HEK293 (cell line): ENCODE results near the gene SLC25A22.

ENCODE experiments used
- BCL11B ChIP-seq: fragments of 450-650 bp; formaldehyde crosslinking; IDR thresholded peaks from 2 replicates; pipeline ENCODE4 v1.5.1; 2016; ENCODE audit warnings: low read depth, missing biosample characterization, missing genetic modification characterization
- GLIS1 ChIP-seq: fragments of 450-650 bp; formaldehyde crosslinking; IDR thresholded peaks from 2 replicates; pipeline ENCODE4 v1.5.1; 2016; ENCODE audit warnings: missing biosample characterization, missing genetic modification characterization
- KLF8 ChIP-seq: fragments of 450-650 bp; formaldehyde crosslinking; IDR thresholded peaks from 2 replicates; pipeline ENCODE4 v1.5.1; 2016; ENCODE audit warnings: missing biosample characterization, missing genetic modification characterization
- KLF9 ChIP-seq: fragments of 450-650 bp; formaldehyde crosslinking; IDR thresholded peaks from 2 replicates; pipeline ENCODE4 v1.5.1; 2016; ENCODE audit warnings: missing biosample characterization, missing genetic modification characterization, low read depth
- MEIS1 ChIP-seq: sonication (generic); formaldehyde crosslinking; IDR thresholded peaks from 2 replicates; pipeline ENCODE4 v1.8.1; 2022; ENCODE audit warnings: missing genetic modification reagents, mild to moderate bottlenecking, borderline replicate concordance
- ZBTB7A ChIP-seq: fragments of 450-650 bp; formaldehyde crosslinking; IDR thresholded peaks from 2 replicates; pipeline ENCODE4 v1.5.1; 2016; ENCODE audit warnings: low read depth, missing biosample characterization, missing genetic modification characterization
- ZBTB8A ChIP-seq: fragments of 450-650 bp; formaldehyde crosslinking; IDR thresholded peaks from 2 replicates; pipeline ENCODE4 v1.5.1; 2016; ENCODE audit warnings: missing biosample characterization, missing genetic modification characterization
- ZNF184 ChIP-seq: fragments of 450-650 bp; IDR thresholded peaks from 2 replicates; pipeline ENCODE4 v1.5.1; 2018; ENCODE audit warnings: missing biosample characterization, mild to moderate bottlenecking, missing genetic modification characterization
- ZNF214 ChIP-seq: fragments of 450-650 bp; formaldehyde crosslinking; IDR thresholded peaks from 2 replicates; pipeline ENCODE4 v1.5.1; 2017; ENCODE audit warnings: missing biosample characterization, mild to moderate bottlenecking, missing genetic modification characterization, borderline replicate concordance
- ZNF416 ChIP-seq: fragments of 450-650 bp; formaldehyde crosslinking; IDR thresholded peaks from 2 replicates; pipeline ENCODE4 v1.5.1; 2016; ENCODE audit warnings: missing biosample characterization, missing genetic modification characterization
- ZNF48 ChIP-seq: fragments of 450-650 bp; formaldehyde crosslinking; IDR thresholded peaks from 2 replicates; pipeline ENCODE4 v1.5.1; 2016; ENCODE audit warnings: missing biosample characterization, missing genetic modification characterization
- ZNF610 ChIP-seq: fragments of 450-650 bp; formaldehyde crosslinking; IDR thresholded peaks from 2 replicates; pipeline ENCODE4 v1.5.1; 2016; ENCODE audit warnings: missing biosample characterization, missing genetic modification characterization, borderline replicate concordance
- ZNF664 ChIP-seq: fragments of 450-650 bp; formaldehyde crosslinking; IDR thresholded peaks from 2 replicates; pipeline ENCODE4 v1.5.1; 2016; ENCODE audit warnings: missing biosample characterization, missing genetic modification characterization
- ZNF776 ChIP-seq: fragments of 450-650 bp; formaldehyde crosslinking; IDR thresholded peaks from 2 replicates; pipeline ENCODE4 v1.5.0; 2017; ENCODE audit warnings: missing biosample characterization, missing genetic modification characterization, borderline replicate concordance
- ZNF785 ChIP-seq: fragments of 450-650 bp; formaldehyde crosslinking; IDR thresholded peaks from 2 replicates; pipeline ENCODE4 v1.5.1; 2016; ENCODE audit warnings: missing biosample characterization, missing genetic modification characterization
- TF ChIP-seq, protein P1 (sequence below): fragments of 450-650 bp; formaldehyde crosslinking; IDR thresholded peaks from 2 replicates; pipeline ENCODE4 v1.5.1; 2016; ENCODE audit warnings: missing biosample characterization, missing genetic modification characterization, borderline replicate concordance
- TF ChIP-seq, protein P2 (sequence below): fragments of 450-650 bp; formaldehyde crosslinking; IDR thresholded peaks from 2 replicates; pipeline ENCODE4 v1.5.1; 2016; ENCODE audit warnings: missing biosample characterization, missing genetic modification characterization
- TF ChIP-seq, protein P3 (sequence below): fragments of 450-650 bp; formaldehyde crosslinking; IDR thresholded peaks from 2 replicates; pipeline ENCODE4 v1.5.1; 2016; ENCODE audit warnings: missing biosample characterization, missing genetic modification characterization
- TF ChIP-seq, protein P4 (sequence below): fragments of 450-650 bp; formaldehyde crosslinking; IDR thresholded peaks from 2 replicates; pipeline ENCODE4 v1.5.1; 2016; ENCODE audit warnings: missing biosample characterization, missing genetic modification characterization
- TF ChIP-seq, protein P5 (sequence below): fragments of 450-650 bp; formaldehyde crosslinking; IDR thresholded peaks from 2 replicates; pipeline ENCODE4 v1.5.1; 2016; ENCODE audit warnings: missing biosample characterization, missing genetic modification characterization, borderline replicate concordance
- TF ChIP-seq, protein P6 (sequence below): sonication (generic); formaldehyde crosslinking; IDR thresholded peaks from 2 replicates; pipeline ENCODE4 v1.8.1; 2022; ENCODE audit warnings: mild to moderate bottlenecking, moderate library complexity, missing genetic modification reagents
- TF ChIP-seq, protein P7 (sequence below): fragments of 450-650 bp; formaldehyde crosslinking; IDR thresholded peaks from 2 replicates; pipeline ENCODE4 v1.5.1; 2016; ENCODE audit warnings: missing biosample characterization, missing genetic modification characterization

Gene SLC25A22

DNA sequence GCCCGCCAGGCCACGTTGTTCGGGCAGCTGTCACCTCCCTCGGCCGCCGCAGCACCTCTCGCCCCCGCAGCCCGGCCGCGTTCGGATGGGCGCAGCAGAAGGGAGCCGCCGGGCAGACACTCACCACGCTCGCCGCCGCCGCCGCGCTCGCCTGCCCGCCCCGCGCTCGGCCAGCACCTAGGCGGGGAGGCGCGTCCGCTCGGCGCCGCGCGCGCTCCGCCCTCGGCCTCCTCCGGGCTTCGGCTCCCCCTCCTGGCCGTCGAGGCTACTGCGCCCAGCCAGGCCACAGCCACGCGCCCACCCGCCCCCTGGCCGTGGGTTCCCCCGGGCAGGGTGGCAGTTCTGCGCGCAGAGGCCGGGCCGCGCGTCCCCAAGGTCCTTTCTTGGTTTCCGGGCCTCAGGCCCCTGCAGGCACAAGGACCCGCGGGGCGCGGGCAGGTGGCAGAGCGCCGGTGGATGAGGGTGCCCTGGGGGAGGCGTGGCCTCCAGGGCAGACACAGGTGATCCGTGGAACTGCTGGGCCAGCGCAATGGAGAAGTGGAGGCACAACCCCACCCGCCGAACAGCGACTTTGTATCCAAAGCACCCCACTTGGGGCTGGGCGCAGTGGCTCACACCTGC is at the start of gene SLC25A22 (continued):
- TF ChIP-seq ZNF785 (tag by site-specific recombination) = no peak
- TF ChIP-seq, protein P1, sequence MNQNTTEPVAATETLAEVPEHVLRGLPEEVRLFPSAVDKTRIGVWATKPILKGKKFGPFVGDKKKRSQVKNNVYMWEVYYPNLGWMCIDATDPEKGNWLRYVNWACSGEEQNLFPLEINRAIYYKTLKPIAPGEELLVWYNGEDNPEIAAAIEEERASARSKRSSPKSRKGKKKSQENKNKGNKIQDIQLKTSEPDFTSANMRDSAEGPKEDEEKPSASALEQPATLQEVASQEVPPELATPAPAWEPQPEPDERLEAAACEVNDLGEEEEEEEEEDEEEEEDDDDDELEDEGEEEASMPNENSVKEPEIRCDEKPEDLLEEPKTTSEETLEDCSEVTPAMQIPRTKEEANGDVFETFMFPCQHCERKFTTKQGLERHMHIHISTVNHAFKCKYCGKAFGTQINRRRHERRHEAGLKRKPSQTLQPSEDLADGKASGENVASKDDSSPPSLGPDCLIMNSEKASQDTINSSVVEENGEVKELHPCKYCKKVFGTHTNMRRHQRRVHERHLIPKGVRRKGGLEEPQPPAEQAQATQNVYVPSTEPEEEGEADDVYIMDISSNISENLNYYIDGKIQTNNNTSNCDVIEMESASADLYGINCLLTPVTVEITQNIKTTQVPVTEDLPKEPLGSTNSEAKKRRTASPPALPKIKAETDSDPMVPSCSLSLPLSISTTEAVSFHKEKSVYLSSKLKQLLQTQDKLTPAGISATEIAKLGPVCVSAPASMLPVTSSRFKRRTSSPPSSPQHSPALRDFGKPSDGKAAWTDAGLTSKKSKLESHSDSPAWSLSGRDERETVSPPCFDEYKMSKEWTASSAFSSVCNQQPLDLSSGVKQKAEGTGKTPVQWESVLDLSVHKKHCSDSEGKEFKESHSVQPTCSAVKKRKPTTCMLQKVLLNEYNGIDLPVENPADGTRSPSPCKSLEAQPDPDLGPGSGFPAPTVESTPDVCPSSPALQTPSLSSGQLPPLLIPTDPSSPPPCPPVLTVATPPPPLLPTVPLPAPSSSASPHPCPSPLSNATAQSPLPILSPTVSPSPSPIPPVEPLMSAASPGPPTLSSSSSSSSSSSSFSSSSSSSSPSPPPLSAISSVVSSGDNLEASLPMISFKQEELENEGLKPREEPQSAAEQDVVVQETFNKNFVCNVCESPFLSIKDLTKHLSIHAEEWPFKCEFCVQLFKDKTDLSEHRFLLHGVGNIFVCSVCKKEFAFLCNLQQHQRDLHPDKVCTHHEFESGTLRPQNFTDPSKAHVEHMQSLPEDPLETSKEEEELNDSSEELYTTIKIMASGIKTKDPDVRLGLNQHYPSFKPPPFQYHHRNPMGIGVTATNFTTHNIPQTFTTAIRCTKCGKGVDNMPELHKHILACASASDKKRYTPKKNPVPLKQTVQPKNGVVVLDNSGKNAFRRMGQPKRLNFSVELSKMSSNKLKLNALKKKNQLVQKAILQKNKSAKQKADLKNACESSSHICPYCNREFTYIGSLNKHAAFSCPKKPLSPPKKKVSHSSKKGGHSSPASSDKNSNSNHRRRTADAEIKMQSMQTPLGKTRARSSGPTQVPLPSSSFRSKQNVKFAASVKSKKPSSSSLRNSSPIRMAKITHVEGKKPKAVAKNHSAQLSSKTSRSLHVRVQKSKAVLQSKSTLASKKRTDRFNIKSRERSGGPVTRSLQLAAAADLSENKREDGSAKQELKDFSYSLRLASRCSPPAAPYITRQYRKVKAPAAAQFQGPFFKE (tag by site-specific recombination) = no peak
- no peak for TF ChIP-seq GLIS1 (tag by site-specific recombination)
- TF ChIP-seq ZNF184 (tag by site-specific recombination) = no peak
- TF ChIP-seq, protein P2, sequence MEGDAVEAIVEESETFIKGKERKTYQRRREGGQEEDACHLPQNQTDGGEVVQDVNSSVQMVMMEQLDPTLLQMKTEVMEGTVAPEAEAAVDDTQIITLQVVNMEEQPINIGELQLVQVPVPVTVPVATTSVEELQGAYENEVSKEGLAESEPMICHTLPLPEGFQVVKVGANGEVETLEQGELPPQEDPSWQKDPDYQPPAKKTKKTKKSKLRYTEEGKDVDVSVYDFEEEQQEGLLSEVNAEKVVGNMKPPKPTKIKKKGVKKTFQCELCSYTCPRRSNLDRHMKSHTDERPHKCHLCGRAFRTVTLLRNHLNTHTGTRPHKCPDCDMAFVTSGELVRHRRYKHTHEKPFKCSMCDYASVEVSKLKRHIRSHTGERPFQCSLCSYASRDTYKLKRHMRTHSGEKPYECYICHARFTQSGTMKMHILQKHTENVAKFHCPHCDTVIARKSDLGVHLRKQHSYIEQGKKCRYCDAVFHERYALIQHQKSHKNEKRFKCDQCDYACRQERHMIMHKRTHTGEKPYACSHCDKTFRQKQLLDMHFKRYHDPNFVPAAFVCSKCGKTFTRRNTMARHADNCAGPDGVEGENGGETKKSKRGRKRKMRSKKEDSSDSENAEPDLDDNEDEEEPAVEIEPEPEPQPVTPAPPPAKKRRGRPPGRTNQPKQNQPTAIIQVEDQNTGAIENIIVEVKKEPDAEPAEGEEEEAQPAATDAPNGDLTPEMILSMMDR (tag by site-specific recombination) = peak; percentile 70
- TF ChIP-seq, protein P3, sequence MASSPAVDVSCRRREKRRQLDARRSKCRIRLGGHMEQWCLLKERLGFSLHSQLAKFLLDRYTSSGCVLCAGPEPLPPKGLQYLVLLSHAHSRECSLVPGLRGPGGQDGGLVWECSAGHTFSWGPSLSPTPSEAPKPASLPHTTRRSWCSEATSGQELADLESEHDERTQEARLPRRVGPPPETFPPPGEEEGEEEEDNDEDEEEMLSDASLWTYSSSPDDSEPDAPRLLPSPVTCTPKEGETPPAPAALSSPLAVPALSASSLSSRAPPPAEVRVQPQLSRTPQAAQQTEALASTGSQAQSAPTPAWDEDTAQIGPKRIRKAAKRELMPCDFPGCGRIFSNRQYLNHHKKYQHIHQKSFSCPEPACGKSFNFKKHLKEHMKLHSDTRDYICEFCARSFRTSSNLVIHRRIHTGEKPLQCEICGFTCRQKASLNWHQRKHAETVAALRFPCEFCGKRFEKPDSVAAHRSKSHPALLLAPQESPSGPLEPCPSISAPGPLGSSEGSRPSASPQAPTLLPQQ (tag by site-specific recombination) = no peak
- TF ChIP-seq ZNF664 (tag by site-specific recombination) = no peak
- TF ChIP-seq ZBTB7A (tag by site-specific recombination) = no peak
- no peak for TF ChIP-seq ZNF776 (tag by site-specific recombination)
- no peak for TF ChIP-seq KLF8 (tag by site-specific recombination)
- TF ChIP-seq MEIS1 = no peak; the same call in 1 of the 2 replicates
- TF ChIP-seq, protein P4, sequence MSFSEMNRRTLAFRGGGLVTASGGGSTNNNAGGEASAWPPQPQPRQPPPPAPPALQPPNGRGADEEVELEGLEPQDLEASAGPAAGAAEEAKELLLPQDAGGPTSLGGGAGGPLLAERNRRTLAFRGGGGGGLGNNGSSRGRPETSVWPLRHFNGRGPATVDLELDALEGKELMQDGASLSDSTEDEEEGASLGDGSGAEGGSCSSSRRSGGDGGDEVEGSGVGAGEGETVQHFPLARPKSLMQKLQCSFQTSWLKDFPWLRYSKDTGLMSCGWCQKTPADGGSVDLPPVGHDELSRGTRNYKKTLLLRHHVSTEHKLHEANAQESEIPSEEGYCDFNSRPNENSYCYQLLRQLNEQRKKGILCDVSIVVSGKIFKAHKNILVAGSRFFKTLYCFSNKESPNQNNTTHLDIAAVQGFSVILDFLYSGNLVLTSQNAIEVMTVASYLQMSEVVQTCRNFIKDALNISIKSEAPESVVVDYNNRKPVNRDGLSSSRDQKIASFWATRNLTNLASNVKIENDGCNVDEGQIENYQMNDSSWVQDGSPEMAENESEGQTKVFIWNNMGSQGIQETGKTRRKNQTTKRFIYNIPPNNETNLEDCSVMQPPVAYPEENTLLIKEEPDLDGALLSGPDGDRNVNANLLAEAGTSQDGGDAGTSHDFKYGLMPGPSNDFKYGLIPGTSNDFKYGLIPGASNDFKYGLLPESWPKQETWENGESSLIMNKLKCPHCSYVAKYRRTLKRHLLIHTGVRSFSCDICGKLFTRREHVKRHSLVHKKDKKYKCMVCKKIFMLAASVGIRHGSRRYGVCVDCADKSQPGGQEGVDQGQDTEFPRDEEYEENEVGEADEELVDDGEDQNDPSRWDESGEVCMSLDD (tag by site-specific recombination) = no peak
- no peak for TF ChIP-seq ZNF48
- TF ChIP-seq ZNF214 (tag by site-specific recombination) = no peak
- TF ChIP-seq, protein P5, sequence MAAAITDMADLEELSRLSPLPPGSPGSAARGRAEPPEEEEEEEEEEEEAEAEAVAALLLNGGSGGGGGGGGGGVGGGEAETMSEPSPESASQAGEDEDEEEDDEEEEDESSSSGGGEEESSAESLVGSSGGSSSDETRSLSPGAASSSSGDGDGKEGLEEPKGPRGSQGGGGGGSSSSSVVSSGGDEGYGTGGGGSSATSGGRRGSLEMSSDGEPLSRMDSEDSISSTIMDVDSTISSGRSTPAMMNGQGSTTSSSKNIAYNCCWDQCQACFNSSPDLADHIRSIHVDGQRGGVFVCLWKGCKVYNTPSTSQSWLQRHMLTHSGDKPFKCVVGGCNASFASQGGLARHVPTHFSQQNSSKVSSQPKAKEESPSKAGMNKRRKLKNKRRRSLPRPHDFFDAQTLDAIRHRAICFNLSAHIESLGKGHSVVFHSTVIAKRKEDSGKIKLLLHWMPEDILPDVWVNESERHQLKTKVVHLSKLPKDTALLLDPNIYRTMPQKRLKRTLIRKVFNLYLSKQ = no peak
- no peak for TF ChIP-seq ZNF416
- TF ChIP-seq ZBTB8A (tag by site-specific recombination) = peak; percentile 72
- TF ChIP-seq ZNF610 = no peak
- TF ChIP-seq, protein P6, sequence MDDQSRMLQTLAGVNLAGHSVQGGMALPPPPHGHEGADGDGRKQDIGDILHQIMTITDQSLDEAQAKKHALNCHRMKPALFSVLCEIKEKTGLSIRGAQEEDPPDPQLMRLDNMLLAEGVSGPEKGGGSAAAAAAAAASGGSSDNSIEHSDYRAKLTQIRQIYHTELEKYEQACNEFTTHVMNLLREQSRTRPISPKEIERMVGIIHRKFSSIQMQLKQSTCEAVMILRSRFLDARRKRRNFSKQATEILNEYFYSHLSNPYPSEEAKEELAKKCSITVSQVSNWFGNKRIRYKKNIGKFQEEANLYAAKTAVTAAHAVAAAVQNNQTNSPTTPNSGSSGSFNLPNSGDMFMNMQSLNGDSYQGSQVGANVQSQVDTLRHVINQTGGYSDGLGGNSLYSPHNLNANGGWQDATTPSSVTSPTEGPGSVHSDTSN (CRISPR knock-in tag) = peak; percentile 69; the same call in 1 of the 2 replicates
- peak; percentile 82 for TF ChIP-seq KLF9 (tag by site-specific recombination)
- TF ChIP-seq, protein P7, sequence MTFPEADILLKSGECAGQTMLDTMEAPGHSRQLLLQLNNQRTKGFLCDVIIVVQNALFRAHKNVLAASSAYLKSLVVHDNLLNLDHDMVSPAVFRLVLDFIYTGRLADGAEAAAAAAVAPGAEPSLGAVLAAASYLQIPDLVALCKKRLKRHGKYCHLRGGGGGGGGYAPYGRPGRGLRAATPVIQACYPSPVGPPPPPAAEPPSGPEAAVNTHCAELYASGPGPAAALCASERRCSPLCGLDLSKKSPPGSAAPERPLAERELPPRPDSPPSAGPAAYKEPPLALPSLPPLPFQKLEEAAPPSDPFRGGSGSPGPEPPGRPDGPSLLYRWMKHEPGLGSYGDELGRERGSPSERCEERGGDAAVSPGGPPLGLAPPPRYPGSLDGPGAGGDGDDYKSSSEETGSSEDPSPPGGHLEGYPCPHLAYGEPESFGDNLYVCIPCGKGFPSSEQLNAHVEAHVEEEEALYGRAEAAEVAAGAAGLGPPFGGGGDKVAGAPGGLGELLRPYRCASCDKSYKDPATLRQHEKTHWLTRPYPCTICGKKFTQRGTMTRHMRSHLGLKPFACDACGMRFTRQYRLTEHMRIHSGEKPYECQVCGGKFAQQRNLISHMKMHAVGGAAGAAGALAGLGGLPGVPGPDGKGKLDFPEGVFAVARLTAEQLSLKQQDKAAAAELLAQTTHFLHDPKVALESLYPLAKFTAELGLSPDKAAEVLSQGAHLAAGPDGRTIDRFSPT (tag by site-specific recombination) = peak; percentile 88
- TF ChIP-seq BCL11B (tag by site-specific recombination) = no peak; the same call in 1 of the 2 replicates
